ENCODE data around the gene FUT6.

The FUT6 gene

GRCh38 chr19:5806133-5806489, 33.4 kb downstream of the FUT6 start:
- DNase-seq (ENCODE audit: low read depth in 2 of 2) = no peak
- no peak for TF ChIP-seq CTCF (IDR thresholded peaks at IDR 0.05; ENCODE audit: low read depth, low read length)
- no peak overlapping the region for H3K4me3 ChIP-seq (replicated peaks in 1 of 2; ENCODE audit: low read depth in 2 of 2, low read length in 2 of 2)

GRCh38 chr19:5805462-5806132, 33.9 kb downstream of the FUT6 start:
- peak overlapping the region in 1 of 2 donors; percentile 22 for H3K4me3 ChIP-seq (replicated peaks in 1 of 2; ENCODE audit: low read depth in 2 of 2, low read length in 2 of 2)
- peak; percentile 80 for TF ChIP-seq CTCF (IDR thresholded peaks at IDR 0.05; ENCODE audit: low read depth, low read length)
- peak; percentile 41 to 59 for DNase-seq (ENCODE audit: low read depth in 2 of 2)

- DNase-seq (ENCODE audit: low read depth in 2 of 2) = no peak
- no peak for TF ChIP-seq CTCF (IDR thresholded peaks at IDR 0.05; ENCODE audit: low read depth, low read length)
- peak within 1 kb of the TSS; percentile 22 to 40 for H3K4me3 ChIP-seq (replicated peaks in 1 of 2; ENCODE audit: low read depth in 2 of 2, low read length in 2 of 2)
Measured at GRCh38 chr19:5804516-5805461, 34.7 kb downstream of the FUT6 start, which contains the start of gene NRTN. Gene NRTN (plus strand): TSS chr19:5805067. CDS start chr19:5824166, 19,099 bp downstream.

GRCh38 chr19:5803752-5804515, 35.6 kb downstream of the FUT6 start:
- peak; percentile 83 to 90 for DNase-seq (ENCODE audit: low read depth in 2 of 2)
- TF ChIP-seq CTCF (IDR thresholded peaks at IDR 0.05; ENCODE audit: low read depth, low read length) = peak; percentile 77
- H3K4me3 ChIP-seq (replicated peaks in 1 of 2; ENCODE audit: low read depth in 2 of 2, low read length in 2 of 2) = peak overlapping the region; percentile 32 to 40

GRCh38 chr19:5803441-5803751, 36.1 kb downstream of the FUT6 start:
- TF ChIP-seq CTCF (IDR thresholded peaks at IDR 0.05; ENCODE audit: low read depth, low read length) = no peak
- DNase-seq (ENCODE audit: low read depth in 2 of 2) = no peak
- H3K4me3 ChIP-seq (replicated peaks in 1 of 2; ENCODE audit: low read depth in 2 of 2, low read length in 2 of 2) = peak overlapping the region; percentile 32 to 40

GRCh38 chr19:5801796-5802619, 37.5 kb downstream of the FUT6 start:
- H3K4me3 ChIP-seq (replicated peaks in 1 of 2; ENCODE audit: low read depth in 2 of 2, low read length in 2 of 2) = no peak overlapping the region
- DNase-seq (ENCODE audit: low read depth in 2 of 2) = peak in 1 of 2 donors; percentile 43
- TF ChIP-seq CTCF (IDR thresholded peaks at IDR 0.05; ENCODE audit: low read depth, low read length) = no peak

Measured in cardiac fibroblast (primary cell).